Esophagus muscularis mucosa (tissue), 4 donors: Measurements from ENCODE around the gene ZNF790. TPM values are rescaled to one million over a fixed set of nuclear protein-coding genes. Genes with fewer than 3 reads are reported as not detected.

Experiments
- DNase-seq: peaks from one replicate; pipeline ENCODE4 v3.0.0-alpha.2; 2017; ENCODE audit errors: extremely low spot score
- H3K27ac ChIP-seq, 4 donors: fragments of 200-600 bp; sonication (generic); replicated peaks in 1 of 4; 1 replicate in 3 of 4; 2 replicates in 1 of 4; pipeline ENCODE4 v1.5.1; 2016 to 2019; ENCODE audit warnings: mild to moderate bottlenecking in 1 of 4
- H3K27me3 ChIP-seq, 4 donors: fragments of 200-600 bp; sonication (generic); one replicate each; pipeline versions ENCODE4 v1.5.1 to v1.6.0; 2016 to 2019
- H3K36me3 ChIP-seq, 4 donors: fragments of 200-600 bp; sonication (generic); one replicate each; pipeline ENCODE4 v1.5.1; 2016 to 2019
- H3K4me1 ChIP-seq, 4 donors: fragments of 200-600 bp; sonication (generic); one replicate each; pipeline ENCODE4 v1.5.1; 2016 to 2019
- H3K4me3 ChIP-seq, 4 donors: fragments of 200-600 bp; sonication (generic); 1 replicate in 2 of 4; 2 replicates in 2 of 4; pipeline ENCODE4 v1.5.1; 2016 to 2019; ENCODE audit warnings: mild to moderate bottlenecking in 4 of 4, moderate library complexity in 1 of 4
- H3K9me3 ChIP-seq, 4 donors: fragments of 200-600 bp; sonication (generic); 1 replicate in 3 of 4; 2 replicates in 1 of 4; pipeline ENCODE4 v1.5.1; 2016 to 2019
- EP300 ChIP-seq: sonication (generic); formaldehyde crosslinking; IDR thresholded peaks from one replicate; pipeline ENCODE4 v1.6.1; 2017; ENCODE audit warnings: antibody characterized with exemption
- POLR2A ChIP-seq: fragments of 450-650 bp; IDR thresholded peaks from one replicate; pipeline ENCODE4 v1.6.1; 2017; ENCODE audit warnings: antibody characterized with exemption, moderate library complexity, mild to moderate bottlenecking, low read depth
- POLR2AphosphoS5 ChIP-seq, 2 donors: sonication (generic); formaldehyde crosslinking; IDR thresholded peaks; one replicate each; pipeline ENCODE4 v1.6.1; 2017; ENCODE audit warnings: antibody characterized with exemption in 2 of 2
- WGBS: methylation state at CpG from one replicate; pipeline ENCODE4 v1.1.5; 2018; 5-methylcytosine and 5-hydroxymethylcytosine counted together
- intact Hi-C: fragments of 100-400 bp; cut with DNase I; formaldehyde crosslinking; loops from one replicate; pipeline ENCODE4 v1.15.1; 2023
- small RNA-seq, 3 donors: library from RNA; depleted of rRNA; stranded (forward); fragments of <200 nt; gene quantifications; one replicate each; pipeline ENCODE3, GENCODE V24; 2016
- total RNA-seq, 4 donors: library from RNA; depleted of rRNA; stranded (reverse); fragments of >200 nt; gene quantifications; one replicate each; pipeline versions ENCODE4 v1.1.0 to v1.2.1, GENCODE V29; 2016
- TF ChIP-seq, protein P1 (sequence below), 3 experiments: fragments of 200-600 bp in 2 of 3; fragments of 450-650 bp in 1 of 3; sonication (generic) in 2 of 3; IDR thresholded peaks; one replicate each; pipeline ENCODE4 v1.5.1; 2017 to 2019; ENCODE audit warnings: antibody characterized with exemption in 3 of 3, mild to moderate bottlenecking in 2 of 3, moderate library complexity in 1 of 3

The ZNF790 gene
- total RNA-seq, 4 donors from 2014 or later, result 5.8 to 11.1 (median 7.8) TPM

GRCh38 chr19:36772311-36773222, 65.6 kb downstream of the ZNF790 start, which contains the start of gene ZNF850:
ZNF850 (minus strand) TSS chr19:36772807; CDS start chr19:36762606, 10,201 bp downstream.
- Histone ChIP-seq H3K27ac (peak within 1 kb of the TSS; percentile 77 to 86 (median 82)), H3K27me3 (peaks cover 0 to 8% (median 0%) of the 10 kb centered on the region in 4 donors), H3K9me3 (peaks cover 0 to 36% (median 22%) of the 10 kb centered on the region in 4 donors), H3K36me3 (no peaks in the 10 kb centered on the region), H3K4me1 (peaks cover 8 to 23% (median 21%) of the 10 kb centered on the region in 4 donors), H3K4me3 (peak within 1 kb of the TSS; percentile 59 to 77 (median 67))
- WGBS, result under 1% methylated on average over 52 of the region's 57 CpGs
- intact Hi-C loops, result loop anchor here (2.0 to 10.0 kb wide), 3 partner anchors 24 to 142 kb away; partner anchors contain the start of genes ZNF568, ZNF790 and ZNF829
- no peak for TF ChIP-seq POLR2A
- TF ChIP-seq EP300, result no peak
- TF ChIP-seq POLR2AphosphoS5 (IDR thresholded peaks at IDR 0.05), result peak; percentile 67 to 72
- TF ChIP-seq, protein P1, sequence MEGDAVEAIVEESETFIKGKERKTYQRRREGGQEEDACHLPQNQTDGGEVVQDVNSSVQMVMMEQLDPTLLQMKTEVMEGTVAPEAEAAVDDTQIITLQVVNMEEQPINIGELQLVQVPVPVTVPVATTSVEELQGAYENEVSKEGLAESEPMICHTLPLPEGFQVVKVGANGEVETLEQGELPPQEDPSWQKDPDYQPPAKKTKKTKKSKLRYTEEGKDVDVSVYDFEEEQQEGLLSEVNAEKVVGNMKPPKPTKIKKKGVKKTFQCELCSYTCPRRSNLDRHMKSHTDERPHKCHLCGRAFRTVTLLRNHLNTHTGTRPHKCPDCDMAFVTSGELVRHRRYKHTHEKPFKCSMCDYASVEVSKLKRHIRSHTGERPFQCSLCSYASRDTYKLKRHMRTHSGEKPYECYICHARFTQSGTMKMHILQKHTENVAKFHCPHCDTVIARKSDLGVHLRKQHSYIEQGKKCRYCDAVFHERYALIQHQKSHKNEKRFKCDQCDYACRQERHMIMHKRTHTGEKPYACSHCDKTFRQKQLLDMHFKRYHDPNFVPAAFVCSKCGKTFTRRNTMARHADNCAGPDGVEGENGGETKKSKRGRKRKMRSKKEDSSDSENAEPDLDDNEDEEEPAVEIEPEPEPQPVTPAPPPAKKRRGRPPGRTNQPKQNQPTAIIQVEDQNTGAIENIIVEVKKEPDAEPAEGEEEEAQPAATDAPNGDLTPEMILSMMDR (IDR thresholded peaks at IDR 0.05), result peak in 1 of 3 experiments; percentile 13
- peak; percentile 98 for DNase-seq

DNA sequence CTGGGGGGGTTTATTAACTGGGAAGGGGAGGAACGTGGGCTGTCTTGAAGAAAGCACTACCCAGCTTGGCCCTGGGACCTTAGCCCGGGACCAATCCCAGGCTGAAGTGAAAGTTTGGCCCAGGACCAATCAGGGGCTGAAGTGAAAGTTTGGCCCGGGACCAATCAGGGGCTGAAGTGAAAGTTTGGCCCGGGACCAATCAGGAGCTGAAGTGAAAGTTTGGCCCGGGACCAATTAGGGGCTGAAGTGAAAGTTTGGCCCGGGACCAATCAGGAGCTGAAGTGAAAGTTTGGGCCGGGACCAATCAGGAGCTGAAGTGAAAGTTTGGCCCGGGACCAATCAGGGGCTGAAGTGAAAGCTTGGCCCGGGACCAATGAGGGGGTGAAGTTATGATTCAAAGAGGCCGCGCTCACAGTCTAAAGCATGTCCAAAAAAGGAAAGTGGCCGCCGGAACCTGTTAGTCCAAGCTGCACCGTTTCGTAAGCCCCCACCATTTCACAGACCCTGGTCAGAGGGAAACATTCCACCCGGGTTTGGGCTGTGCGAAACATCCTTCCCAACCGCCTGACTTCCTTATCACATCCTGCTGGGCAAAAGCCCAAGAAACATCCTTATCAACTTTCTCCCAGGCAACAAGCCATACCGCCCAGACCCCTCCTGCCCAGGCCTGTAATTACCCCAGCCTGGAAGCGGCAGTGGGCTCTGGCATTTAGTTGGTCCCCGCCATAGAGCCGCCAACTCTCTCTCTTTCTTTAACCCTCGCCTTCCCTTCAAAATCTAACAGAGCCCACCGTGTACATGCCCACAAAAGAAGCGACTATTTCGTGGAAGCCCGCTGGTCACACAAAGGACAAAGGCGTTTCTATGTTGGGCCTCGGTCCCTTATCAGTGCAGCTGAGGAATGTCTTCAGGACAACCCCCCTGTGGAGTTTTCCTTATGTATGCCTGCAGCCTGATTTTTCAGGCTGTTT, 66.6 kb downstream of the ZNF790 start:
- Histone ChIP-seq H3K4me1 (peaks cover 8 to 23% (median 21%) of the 10 kb centered on the region in 4 donors), H3K36me3 (peaks cover 0 to 3% (median 0%) of the 10 kb centered on the region in 4 donors), H3K4me3 (peak overlapping the region; percentile 59 to 77 (median 67)), H3K27ac (peak overlapping the region; percentile 77 to 86 (median 82)), H3K27me3 (peaks cover 0 to 8% (median 0%) of the 10 kb centered on the region in 4 donors), H3K9me3 (peaks cover 0 to 43% (median 24%) of the 10 kb centered on the region in 4 donors)
- TF ChIP-seq POLR2A (no peak), POLR2AphosphoS5 (IDR thresholded peaks at IDR 0.05) (peak in 1 of 2 donors; percentile 17)
- intact Hi-C loops, result loop anchor here (2.0 to 10.0 kb wide), 3 partner anchors 25 to 143 kb away; partner anchors contain the start of genes ZNF568, ZNF790 and ZNF829
- under 1% methylated on average over 27 of the region's 29 CpGs for WGBS
- peak; percentile 91 for DNase-seq

Small RNA genes lying within 50 kb of the gene (small RNA-seq; reads per million reads assigned to genes)
- gene RF00019, result 0 reads per million in 3 donors

Other genes with a start within 250 kb of the ZNF790 start
- gene ZNF382, start 233.1 kb downstream of the ZNF790 start, total RNA-seq, result 10 to 100 TPM; 17.1 to 25.7 (median 19.6) TPM
- gene ZNF461, start 171.6 kb downstream of the ZNF790 start, total RNA-seq, result 10 to 100 TPM in 3 of 4 donors, 1 to 10 TPM in 1; 6.3 to 14.2 (median 10.5) TPM
- gene ZNF567, start 150.8 kb downstream of the ZNF790 start, total RNA-seq, result 1 to 10 TPM; 5.5 to 9.1 (median 6.9) TPM
- 1 to 10 TPM; 1.3 to 2.4 (median 2.0) TPM for gene ZNF850, start 65.6 kb downstream of the ZNF790 start, total RNA-seq
- gene ZNF345, start 12.5 kb upstream of the ZNF790 start, total RNA-seq, result 1 to 10 TPM; 3.0 to 6.6 (median 4.3) TPM
- 1 to 10 TPM; 2.5 to 5.4 (median 4.1) TPM for gene ZNF829, start 77.9 kb upstream of the ZNF790 start, total RNA-seq
- gene ZNF568, start 77.9 kb upstream of the ZNF790 start, total RNA-seq, result 10 to 100 TPM in 3 of 4 donors, 1 to 10 TPM in 1; 9.1 to 14.7 (median 12.6) TPM
- gene ZNF420, start 240.0 kb upstream of the ZNF790 start, total RNA-seq, result 10 to 100 TPM in 2 of 4 donors, 1 to 10 TPM in 2; 8.5 to 19.1 (median 12.8) TPM